ENCODE results near the gene DOK4. TPM values are rescaled to one million over a fixed set of nuclear protein-coding genes. Genes with fewer than 3 reads are reported as not detected.

Gene DOK4
- total and polyA plus RNA-seq, 2 of the 8 experiments (the other 6 are each of a cell fraction or from before 2014, with no cell fraction given) = 24.0 to 28.9 TPM

DNA sequence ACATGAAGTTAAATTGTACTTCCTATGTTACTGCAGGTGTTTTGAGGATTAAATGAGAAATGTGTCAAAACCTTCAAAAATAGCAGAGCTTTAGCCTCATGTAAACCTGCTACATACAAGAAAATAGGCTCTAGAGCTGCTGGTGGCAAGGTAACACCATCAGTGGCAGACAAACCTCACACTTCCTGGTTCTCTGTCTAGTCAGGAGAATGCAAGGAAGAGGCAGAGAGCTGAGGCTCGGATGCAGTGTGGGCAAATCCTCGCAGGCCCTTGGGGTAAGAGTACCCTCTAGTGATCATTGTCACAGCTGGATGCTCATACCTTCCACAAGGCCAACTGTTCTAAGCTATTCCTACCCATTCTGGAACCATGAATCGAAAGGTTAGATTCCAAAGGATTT lies 53.3 kb downstream of the DOK4 start:
- WGBS, 2 experiments (ENCODE audit: extremely low coverage in 1 of 2, insufficient coverage in 1 of 2, insufficient read length in 1 of 2, insufficient replicate concordance in 2 of 2, low coverage in 1 of 2, low lambda C conversion rate in 2 of 2, missing lambda C conversion rate in 1 of 2) = 96% methylated on average over 3 of the region's 3 CpGs; no CpG with 5 or more reads in 1 of the 2 experiments
- H3K4me3 ChIP-seq (ENCODE audit: extremely low read depth in 1 of 4, insufficient read depth in 2 of 4, low read depth in 3 of 4, low read length in 4 of 4) = no peak overlapping the region
- ChIA-PET CTCF (ENCODE audit: partially characterized antibody) (interaction anchor here (1.0 to 4.4 kb wide), 4 partner anchors 11 to 109 kb away, joined by 3 to 34 read pairs (median 5); no protein-coding TSS in a partner anchor), POLR2A (ENCODE audit: partially characterized antibody) (interaction anchor here (0.9 to 1.6 kb wide), 4 partner anchors 10 to 95 kb away, joined by 3 to 6 read pairs (median 4); partner anchors contain the start of genes CIAPIN1 and COQ9)
- H3K18ac ChIP-seq (ENCODE audit: extremely low read depth, low read length) = no peak overlapping the region
- no peak overlapping the region for H4K5ac ChIP-seq (ENCODE audit: insufficient read length, low read depth, low read length)
- no peak overlapping the region for H3K4me2 ChIP-seq (ENCODE audit: insufficient read depth in 1 of 2, low read depth in 2 of 2, low read length in 2 of 2)
- H2AFZ ChIP-seq (ENCODE audit: low read length) = no peak overlapping the region
- DNase-seq (ENCODE audit: low read depth in 1 of 2, low spot score in 2 of 2) = no peak
- H3K14ac ChIP-seq (ENCODE audit: insufficient read length) = no peak overlapping the region
- no peak overlapping the region for H3K56ac ChIP-seq (replicated peaks; ENCODE audit: insufficient read length, low read depth, low read length)
- H2BK5ac ChIP-seq (ENCODE audit: low read depth, low read length) = no peak overlapping the region
- H3K9ac ChIP-seq (replicated peaks in 1 of 4; ENCODE audit: extremely low read depth in 1 of 4, low read depth in 3 of 4, low read length in 3 of 4) = no peak overlapping the region
- H4K91ac ChIP-seq (replicated peaks; ENCODE audit: insufficient read length, low read length) = no peak overlapping the region
- H3K4ac ChIP-seq (replicated peaks; ENCODE audit: insufficient read length, low read depth, low read length) = no peak overlapping the region
- H3K4me1 ChIP-seq (replicated peaks in 1 of 4; ENCODE audit: control insufficient read depth in 3 of 4, insufficient read depth in 4 of 4, low read length in 3 of 4) = no peaks in the 10 kb centered on the region
- H4K20me1 ChIP-seq (replicated peaks in 1 of 2; ENCODE audit: control insufficient read depth in 1 of 2, insufficient read depth in 2 of 2, low read length in 2 of 2) = no peaks in the 10 kb centered on the region
- no peak overlapping the region for H2BK12ac ChIP-seq (ENCODE audit: low read depth, low read length)
- no peaks in the 10 kb centered on the region for H3K79me1 ChIP-seq (ENCODE audit: low read depth, low read length)
- no peak overlapping the region for H3K27ac ChIP-seq (ENCODE audit: low read depth, low read length)
- no peaks in the 10 kb centered on the region for H3K23me2 ChIP-seq (ENCODE audit: low read depth, low read length)
- H2BK20ac ChIP-seq (ENCODE audit: low read length) = no peak overlapping the region
- no peak overlapping the region for H2BK15ac ChIP-seq (ENCODE audit: low read length)
- H2BK120ac ChIP-seq (replicated peaks; ENCODE audit: low read depth, low read length) = no peak overlapping the region
- H3K36me3 ChIP-seq (ENCODE audit: control insufficient read depth in 2 of 4, insufficient read depth in 4 of 4, low read length in 3 of 4) = peaks cover 19 to 63% (median 54%) of the 10 kb centered on the region in 4 experiments; a peak in 7 of 8 replicates
- no peaks in the 10 kb centered on the region for H3K79me2 ChIP-seq (ENCODE audit: control insufficient read depth in 1 of 2, insufficient read depth in 2 of 2, low read length in 2 of 2)
- H3K9me3 ChIP-seq (ENCODE audit: insufficient read depth in 2 of 2, low read depth in 1 of 2, low read length in 1 of 2) = no peaks in the 10 kb centered on the region
- H4K8ac ChIP-seq (ENCODE audit: extremely low read depth, insufficient read depth, low read length) = no peak overlapping the region
- H2AK5ac ChIP-seq (ENCODE audit: low read depth, low read length) = no peak overlapping the region
- H3K27me3 ChIP-seq (replicated peaks in 1 of 4; ENCODE audit: control insufficient read depth in 3 of 4, extremely low read depth in 1 of 4, insufficient read depth in 3 of 4, low read length in 3 of 4) = no peaks in the 10 kb centered on the region
- no peak for FAIRE-seq
- H3K23ac ChIP-seq (ENCODE audit: insufficient read length) = no peak overlapping the region
- TF ChIP-seq KDM5A (IDR thresholded peaks at IDR 0.05; ENCODE audit: low read length) (no peak), ASH2L (IDR thresholded peaks at IDR 0.05; ENCODE audit: low read length) (no peak), SP1 (IDR thresholded peaks at IDR 0.05; ENCODE audit: low read depth, low read length) (no peak), RXRA (IDR thresholded peaks at IDR 0.05; ENCODE audit: insufficient read depth, low read depth, low read length) (no peak), POLR2AphosphoS5 (IDR thresholded peaks at IDR 0.05; ENCODE audit: low read depth, low read length) (no peak), CTBP2 (IDR thresholded peaks at IDR 0.05; ENCODE audit: borderline replicate concordance, insufficient read depth, insufficient read length, low read length) (no peak), MAFK (IDR thresholded peaks at IDR 0.05; ENCODE audit: low read depth, low read length) (no peak), CBX8 (IDR thresholded peaks at IDR 0.05; ENCODE audit: borderline replicate concordance, low read depth, low read length) (no peak)
- TF ChIP-seq, protein P1, sequence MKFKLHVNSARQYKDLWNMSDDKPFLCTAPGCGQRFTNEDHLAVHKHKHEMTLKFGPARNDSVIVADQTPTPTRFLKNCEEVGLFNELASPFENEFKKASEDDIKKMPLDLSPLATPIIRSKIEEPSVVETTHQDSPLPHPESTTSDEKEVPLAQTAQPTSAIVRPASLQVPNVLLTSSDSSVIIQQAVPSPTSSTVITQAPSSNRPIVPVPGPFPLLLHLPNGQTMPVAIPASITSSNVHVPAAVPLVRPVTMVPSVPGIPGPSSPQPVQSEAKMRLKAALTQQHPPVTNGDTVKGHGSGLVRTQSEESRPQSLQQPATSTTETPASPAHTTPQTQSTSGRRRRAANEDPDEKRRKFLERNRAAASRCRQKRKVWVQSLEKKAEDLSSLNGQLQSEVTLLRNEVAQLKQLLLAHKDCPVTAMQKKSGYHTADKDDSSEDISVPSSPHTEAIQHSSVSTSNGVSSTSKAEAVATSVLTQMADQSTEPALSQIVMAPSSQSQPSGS (IDR thresholded peaks at IDR 0.05; ENCODE audit: low read length) = no peak
- TF ChIP-seq, protein P2, sequence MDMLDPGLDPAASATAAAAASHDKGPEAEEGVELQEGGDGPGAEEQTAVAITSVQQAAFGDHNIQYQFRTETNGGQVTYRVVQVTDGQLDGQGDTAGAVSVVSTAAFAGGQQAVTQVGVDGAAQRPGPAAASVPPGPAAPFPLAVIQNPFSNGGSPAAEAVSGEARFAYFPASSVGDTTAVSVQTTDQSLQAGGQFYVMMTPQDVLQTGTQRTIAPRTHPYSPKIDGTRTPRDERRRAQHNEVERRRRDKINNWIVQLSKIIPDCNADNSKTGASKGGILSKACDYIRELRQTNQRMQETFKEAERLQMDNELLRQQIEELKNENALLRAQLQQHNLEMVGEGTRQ (IDR thresholded peaks at IDR 0.05; ENCODE audit: low read length) = no peak
- TF ChIP-seq, protein P3, sequence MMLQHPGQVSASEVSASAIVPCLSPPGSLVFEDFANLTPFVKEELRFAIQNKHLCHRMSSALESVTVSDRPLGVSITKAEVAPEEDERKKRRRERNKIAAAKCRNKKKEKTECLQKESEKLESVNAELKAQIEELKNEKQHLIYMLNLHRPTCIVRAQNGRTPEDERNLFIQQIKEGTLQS (IDR thresholded peaks at IDR 0.05; ENCODE audit: insufficient read depth, low read depth, low read length) = no peak

All from H1 (cell line).